Astrocyte (in vitro differentiated cells and primary cell): ENCODE measurements around the gene CTTN. TPM values are rescaled to one million over a fixed set of nuclear protein-coding genes. Genes with fewer than 3 reads are reported as not detected.

ENCODE experiments used
- DNase-seq: peaks from one replicate; pipeline ENCODE4 v3.0.0-alpha.2; 2010; ENCODE audit warnings: low read depth
- FAIRE-seq: peaks from 2 replicates; lab custom pipeline; 2011; peaks lifted over from hg19 to GRCh38; lab: Jason Lieb, UNC
- H2AFZ ChIP-seq: 2 replicates; pipeline ENCODE4 v1.6.0; 2012; ENCODE audit warnings: low read depth, low read length, inconsistent platforms
- H3K27ac ChIP-seq: 2 replicates; pipeline ENCODE4 v1.5.1; 2011; ENCODE audit warnings: low read depth, low read length, inconsistent platforms
- H3K27me3 ChIP-seq: 2 replicates; pipeline ENCODE4 v1.6.0; 2011; ENCODE audit warnings: low read length, inconsistent platforms; ENCODE audit not compliant: insufficient read depth
- H3K36me3 ChIP-seq: 2 replicates; pipeline ENCODE4 v1.5.1; 2011; ENCODE audit warnings: low read length, inconsistent platforms; ENCODE audit not compliant: insufficient read depth
- H3K4me1 ChIP-seq: 2 replicates; pipeline ENCODE4 v1.5.1; 2011; ENCODE audit warnings: low read length, inconsistent platforms; ENCODE audit not compliant: insufficient read depth
- H3K4me2 ChIP-seq: 2 replicates; pipeline ENCODE4 v1.6.0; 2012; ENCODE audit warnings: low read length, inconsistent platforms
- H3K4me3 ChIP-seq: 2 replicates; pipeline ENCODE4 v1.5.1; 2011; ENCODE audit warnings: low read depth, mild to moderate bottlenecking, low read length, inconsistent platforms; ENCODE audit not compliant: insufficient read depth
- H3K79me2 ChIP-seq: 2 replicates; pipeline ENCODE4 v1.6.0; 2012; ENCODE audit warnings: mild to moderate bottlenecking, low read length, inconsistent platforms; ENCODE audit not compliant: insufficient read depth
- H3K9ac ChIP-seq: 2 replicates; pipeline ENCODE4 v1.6.0; 2012; ENCODE audit warnings: mild to moderate bottlenecking, low read length, inconsistent platforms
- H3K9me3 ChIP-seq: 2 replicates; pipeline ENCODE4 v1.5.1; 2012; ENCODE audit warnings: low read depth, mild to moderate bottlenecking, low read length, inconsistent platforms; ENCODE audit not compliant: insufficient read depth
- H4K20me1 ChIP-seq: 2 replicates; pipeline ENCODE4 v1.6.0; 2012; ENCODE audit warnings: low read length, inconsistent platforms; ENCODE audit not compliant: insufficient read depth
- H3K27ac Mint-ChIP-seq: one replicate; pipeline ENCODE4 v1.8.0; 2021; ENCODE audit warnings: mild to moderate bottlenecking, mixed read lengths; ENCODE audit not compliant: unreplicated experiment
- H3K27me3 Mint-ChIP-seq: one replicate; pipeline ENCODE4 v1.8.0; 2021; ENCODE audit warnings: low read depth, mixed read lengths; ENCODE audit not compliant: unreplicated experiment
- H3K36me3 Mint-ChIP-seq: one replicate; pipeline ENCODE4 v1.8.0; 2021; ENCODE audit warnings: low read depth, mixed read lengths; ENCODE audit not compliant: unreplicated experiment
- H3K4me1 Mint-ChIP-seq: one replicate; pipeline ENCODE4 v1.8.0; 2021; ENCODE audit warnings: low read depth, mixed read lengths; ENCODE audit not compliant: unreplicated experiment
- H3K4me3 Mint-ChIP-seq: one replicate; pipeline ENCODE4 v1.8.0; 2021; ENCODE audit warnings: mild to moderate bottlenecking, moderate library complexity, mixed read lengths; ENCODE audit not compliant: unreplicated experiment
- H3K9me3 Mint-ChIP-seq: one replicate; pipeline ENCODE4 v1.8.0; 2021; ENCODE audit warnings: mild to moderate bottlenecking, mixed read lengths; ENCODE audit not compliant: unreplicated experiment
- CTCF ChIP-seq: IDR thresholded peaks from 2 replicates; pipeline ENCODE4 v1.5.1; 2011; ENCODE audit warnings: low read depth, mild to moderate bottlenecking, inconsistent platforms, low read length, moderate library complexity; ENCODE audit not compliant: insufficient read depth
- EZH2 ChIP-seq: IDR thresholded peaks from 2 replicates; pipeline ENCODE4 v1.6.1; 2012; ENCODE audit warnings: mild to moderate bottlenecking, low read length, inconsistent platforms; ENCODE audit not compliant: insufficient read depth
- total RNA-seq: library from RNA; stranded (reverse); gene quantifications from 2 replicates; pipeline ENCODE4 v1.2.1, GENCODE V29; 2021

The CTTN gene
- total RNA-seq, 1 donor from 2014 or later, result 344 TPM

- Histone ChIP-seq H3K4me2 (no peak overlapping the region), H3K36me3 (peaks cover 74% of the 10 kb centered on the region), H3K27me3 (no peaks in the 10 kb centered on the region), H3K79me2 (peaks cover 60% of the 10 kb centered on the region), H3K4me1 (peaks cover 18% of the 10 kb centered on the region), H4K20me1 (peaks cover 93% of the 10 kb centered on the region), H3K4me3 (no peak overlapping the region), H3K9me3 (no peaks in the 10 kb centered on the region), H3K9ac (no peak overlapping the region), H2AFZ (no peak overlapping the region), H3K27ac (no peak overlapping the region)
- no peak for DNase-seq
- H3K27me3 Mint-ChIP-seq, result no peaks in the 10 kb centered on the region
- TF ChIP-seq EZH2, result no peak
- no peak for TF ChIP-seq CTCF
- H3K36me3 Mint-ChIP-seq, result peaks cover 34% of the 10 kb centered on the region
- H3K27ac Mint-ChIP-seq, result no peak overlapping the region
- H3K4me1 Mint-ChIP-seq, result peaks cover 23% of the 10 kb centered on the region
- no peaks in the 10 kb centered on the region for H3K9me3 Mint-ChIP-seq
- FAIRE-seq, result no peak
- H3K4me3 Mint-ChIP-seq, result no peak overlapping the region
These were observed 13.6 kb downstream of the CTTN start for GRCh38 chr11:70411713-70412452.

- H4K20me1 ChIP-seq, result peaks cover 83% of the 10 kb centered on the region
- H3K9ac ChIP-seq, result no peak overlapping the region
- H3K36me3 Mint-ChIP-seq, result peaks cover 33% of the 10 kb centered on the region
- no peak overlapping the region for H3K4me2 ChIP-seq
- H3K79me2 ChIP-seq, result peaks cover 51% of the 10 kb centered on the region
- H3K36me3 ChIP-seq, result peaks cover 75% of the 10 kb centered on the region
- TF ChIP-seq CTCF, result no peak
- no peak for TF ChIP-seq EZH2
- FAIRE-seq (no peak), DNase-seq (no peak)
- H3K4me1 Mint-ChIP-seq, result peaks cover 23% of the 10 kb centered on the region
- H3K9me3 Mint-ChIP-seq, result no peaks in the 10 kb centered on the region
- H3K4me3 Mint-ChIP-seq, result no peak overlapping the region
- H3K4me1 ChIP-seq, result peaks cover 18% of the 10 kb centered on the region
- H3K27ac ChIP-seq, result no peak overlapping the region
- H3K9me3 ChIP-seq, result no peaks in the 10 kb centered on the region
- no peaks in the 10 kb centered on the region for H3K27me3 Mint-ChIP-seq
- H3K4me3 ChIP-seq, result no peak overlapping the region
- no peak overlapping the region for H2AFZ ChIP-seq
- H3K27ac Mint-ChIP-seq, result no peak overlapping the region
- no peaks in the 10 kb centered on the region for H3K27me3 ChIP-seq
These were observed 14.8 kb downstream of the CTTN start for GRCh38 chr11:70413151-70413550.
